GM21367 (cell line): ENCODE data around the gene MRTFB.

ENCODE experiments used
- ATAC-seq: cut with Tn5 transposase; IDR thresholded peaks from one replicate; pipeline ENCODE4 v1.9.1; 2021; ENCODE audit not compliant: unreplicated experiment

MRTFB gene

DNA sequence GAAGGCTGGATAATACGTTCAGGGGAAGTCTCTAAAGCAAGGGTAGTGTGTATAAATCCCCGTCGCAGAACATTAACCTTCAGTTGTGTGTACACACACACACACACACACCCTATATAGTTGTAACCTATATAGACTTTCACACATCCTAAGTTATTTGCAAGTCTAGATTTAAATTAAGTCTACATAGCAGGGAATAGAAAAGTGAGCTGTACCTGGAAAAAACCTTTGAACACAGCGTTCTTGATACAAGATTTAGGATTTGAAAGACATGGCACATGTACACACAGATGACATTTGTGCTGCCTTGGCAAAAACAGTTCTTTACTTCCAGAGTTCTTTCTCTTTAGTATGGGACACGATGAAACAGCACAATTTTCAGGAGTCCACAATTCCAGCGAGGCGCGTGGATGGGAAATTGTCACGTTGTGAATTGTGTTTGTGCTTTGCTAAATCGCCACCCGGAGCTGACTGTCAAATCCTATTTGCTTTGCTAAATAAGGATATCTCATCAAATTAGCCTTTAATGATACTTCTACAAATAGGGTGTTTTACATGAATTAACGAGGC, 233.9 kb downstream of the MRTFB start:
- ATAC-seq = no peak

- no peak for ATAC-seq
These were observed 235.5 kb downstream of the MRTFB start for GRCh38 chr16:14306485-14307058.

- no peak for ATAC-seq
These were observed 236.0 kb downstream of the MRTFB start for GRCh38 chr16:14307059-14307526.

GRCh38 chr16:14307527-14308367, 236.6 kb downstream of the MRTFB start:
- no peak for ATAC-seq

GRCh38 chr16:14308368-14308723, 237.2 kb downstream of the MRTFB start:
- no peak for ATAC-seq

- no peak for ATAC-seq
These were observed 238.1 kb downstream of the MRTFB start for GRCh38 chr16:14309001-14309886.

DNA sequence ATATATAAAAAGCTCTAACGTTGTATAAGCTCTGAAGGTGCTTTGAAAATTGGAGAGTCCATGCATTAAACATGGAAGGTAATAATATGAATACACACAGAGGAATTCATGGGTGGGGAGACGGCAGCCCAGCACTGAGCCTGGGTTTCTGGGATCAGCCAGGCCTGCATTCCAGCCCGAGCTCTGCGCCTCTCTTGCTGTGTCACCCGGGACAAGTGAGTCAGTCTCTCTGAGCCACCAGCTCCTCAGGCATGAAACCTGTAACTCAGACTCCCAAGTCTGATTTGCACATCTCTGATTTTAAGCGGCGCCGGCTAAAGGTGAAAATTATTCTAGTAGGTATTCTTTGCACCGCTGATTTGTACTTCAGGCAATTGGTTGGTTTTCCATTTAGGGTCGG, 238.8 kb downstream of the MRTFB start:
- ATAC-seq = no peak

DNA sequence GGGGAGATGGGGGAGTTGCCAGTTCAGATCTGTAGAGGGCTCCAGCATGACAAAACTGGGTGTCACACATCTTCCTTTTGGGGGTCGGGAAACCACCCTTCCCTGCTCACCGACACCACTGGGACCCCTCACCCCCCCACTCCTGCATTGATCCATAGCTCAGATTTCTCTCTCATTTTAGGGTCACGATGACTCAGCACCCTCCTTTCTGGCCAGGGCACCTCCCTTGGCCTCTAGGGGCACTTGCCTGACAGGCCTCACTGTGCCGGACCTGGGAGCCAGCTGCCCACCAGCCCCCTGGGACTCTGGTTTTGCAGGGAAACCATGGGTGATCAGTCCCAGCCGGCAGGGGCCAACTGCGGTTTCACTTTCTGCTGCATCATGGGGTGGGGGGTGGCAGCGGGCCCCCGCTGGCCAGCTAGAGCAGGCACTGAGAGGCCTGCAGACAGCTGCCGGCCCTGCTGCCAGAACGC, 239.4 kb downstream of the MRTFB start:
- no peak for ATAC-seq

- no peak for ATAC-seq
These were observed 243.0 kb downstream of the MRTFB start for GRCh38 chr16:14314116-14314515.

DNA sequence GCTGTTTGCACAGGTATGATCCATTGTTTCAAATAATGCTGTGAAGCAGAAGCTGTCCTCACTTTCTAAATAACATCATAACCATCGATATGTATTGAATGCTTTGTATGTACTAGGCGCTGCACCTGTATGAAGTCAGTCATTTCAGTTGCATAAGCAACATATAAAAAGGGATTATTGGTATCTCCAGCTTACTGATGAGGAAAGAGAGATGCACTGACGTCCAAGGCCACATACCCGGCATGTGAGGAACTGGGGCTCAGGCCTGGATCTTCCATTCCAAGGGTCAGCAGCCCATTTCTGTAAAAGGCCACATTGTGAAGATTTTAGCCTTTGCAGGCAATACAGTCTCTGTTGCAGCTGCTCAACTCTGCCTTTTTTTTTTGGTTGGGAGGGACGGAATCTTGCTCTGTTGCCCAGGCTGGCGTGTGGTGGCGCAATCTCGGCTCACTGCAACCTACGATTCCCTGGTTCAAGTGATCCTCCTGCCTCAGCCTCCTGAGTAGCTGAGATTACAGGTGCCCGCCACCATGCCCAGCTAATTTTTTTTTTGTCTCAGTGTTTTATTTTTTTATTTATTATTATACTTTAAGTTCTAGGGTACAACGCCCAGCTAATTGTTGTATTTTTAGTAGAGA, 244.7 kb downstream of the MRTFB start:
- no peak for ATAC-seq
